ENCODE measurements around the gene ROM1.

GRCh38 chr11:62615521-62615920 lies 2.5 kb downstream of the ROM1 start:
- TF ChIP-seq ZNF384 (IDR thresholded peaks at IDR 0.05) = no peak
- TF ChIP-seq HDGF (IDR thresholded peaks at IDR 0.05; ENCODE audit: borderline replicate concordance) = no peak
- TF ChIP-seq TARDBP (IDR thresholded peaks at IDR 0.05) = no peak
- no peak for TF ChIP-seq PKNOX1 (IDR thresholded peaks at IDR 0.05)
- no peak for TF ChIP-seq SP1 (IDR thresholded peaks at IDR 0.05)
- no peak for TF ChIP-seq FOXM1 (IDR thresholded peaks at IDR 0.05; ENCODE audit: borderline replicate concordance)
